Upper lobe of left lung (tissue), 4 donors: Measurements from ENCODE around the gene ISL1.

Experiments
- CTCF ChIP-seq, 6 experiments: fragments of 450-650 bp in 4 of 6; fragments of 200-600 bp in 2 of 6; sonication (generic) in 2 of 6; IDR thresholded peaks; one replicate each; pipeline ENCODE4 v1.5.1; 2016 to 2019; ENCODE audit warnings: antibody characterized with exemption in 6 of 6
- EP300 ChIP-seq, 4 donors: sonication (generic); formaldehyde crosslinking; IDR thresholded peaks; one replicate each; pipeline ENCODE4 v1.5.1; 2017; ENCODE audit warnings: antibody characterized with exemption in 4 of 4, control low read depth in 2 of 4

GRCh38 chr5:51392689-51393199, 9.5 kb downstream of the ISL1 start:
- TF ChIP-seq CTCF (IDR thresholded peaks at IDR 0.05) (no peak), EP300 (IDR thresholded peaks at IDR 0.05) (no peak)
